Rectal smooth muscle tissue (tissue), 1 donor: ENCODE data around the gene PCBP3.

Experiments used
- H3K27ac ChIP-seq: one replicate; pipeline ENCODE4 v1.7.0; 2013; ENCODE audit warnings: low read depth, low read length, inconsistent platforms
- H3K27me3 ChIP-seq: one replicate; pipeline ENCODE4 v1.7.0; 2013; ENCODE audit warnings: low read length; ENCODE audit not compliant: control insufficient read depth, insufficient read depth
- H3K36me3 ChIP-seq: one replicate; pipeline ENCODE4 v1.7.0; 2013; ENCODE audit warnings: low read length; ENCODE audit not compliant: control insufficient read depth, insufficient read depth
- H3K4me1 ChIP-seq: one replicate; pipeline ENCODE4 v1.7.0; 2013; ENCODE audit warnings: low read length; ENCODE audit not compliant: control insufficient read depth, insufficient read depth
- H3K4me3 ChIP-seq: one replicate; pipeline ENCODE4 v1.7.0; 2013; ENCODE audit warnings: low read length
- H3K9ac ChIP-seq: one replicate; pipeline ENCODE4 v1.7.0; 2013; ENCODE audit warnings: low read length

The PCBP3 gene

GRCh38 chr21:45912611-45913417, 269.3 kb downstream of the PCBP3 start:
- Histone ChIP-seq H3K4me1 (no peaks in the 10 kb centered on the region), H3K9ac (no peak overlapping the region), H3K36me3 (no peaks in the 10 kb centered on the region), H3K4me3 (no peak overlapping the region), H3K27me3 (no peaks in the 10 kb centered on the region), H3K27ac (no peak overlapping the region)

GRCh38 chr21:45913418-45913765, 269.9 kb downstream of the PCBP3 start:
- Histone ChIP-seq H3K4me3 (no peak overlapping the region), H3K4me1 (no peaks in the 10 kb centered on the region), H3K27ac (no peak overlapping the region), H3K36me3 (no peaks in the 10 kb centered on the region), H3K9ac (no peak overlapping the region), H3K27me3 (no peaks in the 10 kb centered on the region)

GRCh38 chr21:45913886-45914285, 270.4 kb downstream of the PCBP3 start:
- Histone ChIP-seq H3K36me3 (no peaks in the 10 kb centered on the region), H3K4me1 (no peaks in the 10 kb centered on the region), H3K27me3 (no peaks in the 10 kb centered on the region), H3K27ac (no peak overlapping the region), H3K9ac (no peak overlapping the region), H3K4me3 (no peak overlapping the region)

GRCh38 chr21:45914321-45914845, 270.9 kb downstream of the PCBP3 start:
- Histone ChIP-seq H3K27ac (no peak overlapping the region), H3K4me3 (no peak overlapping the region), H3K36me3 (no peaks in the 10 kb centered on the region), H3K4me1 (no peaks in the 10 kb centered on the region), H3K27me3 (no peaks in the 10 kb centered on the region), H3K9ac (no peak overlapping the region)

- no peak overlapping the region for H3K27ac ChIP-seq
- H3K4me1 ChIP-seq, result no peaks in the 10 kb centered on the region
- H3K9ac ChIP-seq, result no peak overlapping the region
- H3K4me3 ChIP-seq, result no peak overlapping the region
- no peaks in the 10 kb centered on the region for H3K36me3 ChIP-seq
- no peaks in the 10 kb centered on the region for H3K27me3 ChIP-seq
Observed at GRCh38 chr21:45916011-45916840, 272.7 kb downstream of the PCBP3 start.

GRCh38 chr21:45917241-45917640, 273.7 kb downstream of the PCBP3 start:
- H3K9ac ChIP-seq, result no peak overlapping the region
- no peaks in the 10 kb centered on the region for H3K4me1 ChIP-seq
- H3K36me3 ChIP-seq, result no peaks in the 10 kb centered on the region
- no peak overlapping the region for H3K27ac ChIP-seq
- no peak overlapping the region for H3K4me3 ChIP-seq
- H3K27me3 ChIP-seq, result no peaks in the 10 kb centered on the region

- no peak overlapping the region for H3K27ac ChIP-seq
- H3K9ac ChIP-seq, result no peak overlapping the region
- H3K36me3 ChIP-seq, result no peaks in the 10 kb centered on the region
- no peak overlapping the region for H3K4me3 ChIP-seq
- H3K27me3 ChIP-seq, result no peaks in the 10 kb centered on the region
- H3K4me1 ChIP-seq, result no peaks in the 10 kb centered on the region
Observed at GRCh38 chr21:45918011-45918410, 274.5 kb downstream of the PCBP3 start.

GRCh38 chr21:45918835-45919447, 275.4 kb downstream of the PCBP3 start:
- Histone ChIP-seq H3K27ac (no peak overlapping the region), H3K4me3 (no peak overlapping the region), H3K9ac (no peak overlapping the region), H3K36me3 (no peaks in the 10 kb centered on the region), H3K27me3 (no peaks in the 10 kb centered on the region), H3K4me1 (no peaks in the 10 kb centered on the region)

- Histone ChIP-seq H3K9ac (no peak overlapping the region), H3K27ac (no peak overlapping the region), H3K4me3 (no peak overlapping the region), H3K4me1 (no peaks in the 10 kb centered on the region), H3K36me3 (no peaks in the 10 kb centered on the region), H3K27me3 (no peaks in the 10 kb centered on the region)
Observed at GRCh38 chr21:45919593-45919992, 276.1 kb downstream of the PCBP3 start.

- Histone ChIP-seq H3K9ac (no peak overlapping the region), H3K27me3 (no peaks in the 10 kb centered on the region), H3K4me3 (no peak overlapping the region), H3K36me3 (no peaks in the 10 kb centered on the region), H3K27ac (no peak overlapping the region), H3K4me1 (no peaks in the 10 kb centered on the region)
Observed at GRCh38 chr21:45920824-45921600, 277.5 kb downstream of the PCBP3 start.

GRCh38 chr21:45921917-45922316, 278.4 kb downstream of the PCBP3 start:
- no peaks in the 10 kb centered on the region for H3K27me3 ChIP-seq
- H3K4me1 ChIP-seq, result no peaks in the 10 kb centered on the region
- no peak overlapping the region for H3K9ac ChIP-seq
- no peak overlapping the region for H3K27ac ChIP-seq
- H3K36me3 ChIP-seq, result no peaks in the 10 kb centered on the region
- H3K4me3 ChIP-seq, result no peak overlapping the region

GRCh38 chr21:45922648-45923047, 279.1 kb downstream of the PCBP3 start:
- no peak overlapping the region for H3K27ac ChIP-seq
- H3K9ac ChIP-seq, result no peak overlapping the region
- H3K27me3 ChIP-seq, result no peaks in the 10 kb centered on the region

More at GRCh38 chr21:45922648-45923047, 279.1 kb downstream of the PCBP3 start:
- H3K4me1 ChIP-seq, result no peaks in the 10 kb centered on the region
- H3K36me3 ChIP-seq, result no peaks in the 10 kb centered on the region
- H3K4me3 ChIP-seq, result no peak overlapping the region
